Activated B cell treated with CpG ODN at 0.5 μM for 24 hours (primary cell): ENCODE results near the gene FOXO3. TPM values are rescaled to one million over a fixed set of nuclear protein-coding genes. Genes with fewer than 3 reads are reported as not detected.

Experiments used
- ATAC-seq: fragments of 200-7000 bp; cut with Tn5 transposase; one replicate; pipeline ENCODE4 v1.10.0; 2021; ENCODE audit warnings: low read depth, mild to moderate bottlenecking, moderate library complexity
- CTCF ChIA-PET: fragments of 350-600 bp; sonication (Branson Sonifier 250); formaldehyde crosslinking; loops from one replicate; lab custom pipeline; 2021; ENCODE audit warnings: antibody characterized with exemption; lab: Charles Lee
- POLR2A ChIA-PET: fragments of 350-600 bp; sonication (Branson Sonifier 250); formaldehyde crosslinking; loops from one replicate; lab custom pipeline; 2021; ENCODE audit warnings: antibody characterized with exemption; lab: Charles Lee
- DNase-seq: peaks from one replicate; pipeline ENCODE4 v3.0.0; 2022
- H3K27ac Mint-ChIP-seq: one replicate; pipeline ENCODE4 v1.8.0; 2020; ENCODE audit warnings: mixed read lengths
- H3K27me3 Mint-ChIP-seq: one replicate; pipeline ENCODE4 v1.8.0; 2021; ENCODE audit warnings: mixed read lengths
- H3K36me3 Mint-ChIP-seq: one replicate; pipeline ENCODE4 v1.8.0; 2021; ENCODE audit warnings: low read depth, mixed read lengths
- H3K4me1 Mint-ChIP-seq: one replicate; pipeline ENCODE4 v1.8.0; 2021; ENCODE audit warnings: mixed read lengths
- H3K4me3 Mint-ChIP-seq: one replicate; pipeline ENCODE4 v1.8.0; 2020; ENCODE audit warnings: mild to moderate bottlenecking, mixed read lengths
- H3K9me3 Mint-ChIP-seq: one replicate; pipeline ENCODE4 v1.8.0; 2020; ENCODE audit warnings: mixed read lengths
- intact Hi-C: fragments of 100-400 bp; cut with micrococcal nuclease; formaldehyde crosslinking; loops from one replicate; pipeline ENCODE4 v1.15.1; 2024
- total RNA-seq: library from RNA; stranded (reverse); gene quantifications from 2 replicates; pipeline ENCODE4 v1.2.3, GENCODE V29; 2022
- TF ChIP-seq, protein P1 (sequence below): fragments of 200-600 bp; IDR thresholded peaks from one replicate; pipeline ENCODE4 v1.8.0; 2022; ENCODE audit warnings: antibody characterized with exemption, mild to moderate bottlenecking

The FOXO3 gene
- total RNA-seq, 1 donor from 2014 or later, result 9.4 TPM

DNA sequence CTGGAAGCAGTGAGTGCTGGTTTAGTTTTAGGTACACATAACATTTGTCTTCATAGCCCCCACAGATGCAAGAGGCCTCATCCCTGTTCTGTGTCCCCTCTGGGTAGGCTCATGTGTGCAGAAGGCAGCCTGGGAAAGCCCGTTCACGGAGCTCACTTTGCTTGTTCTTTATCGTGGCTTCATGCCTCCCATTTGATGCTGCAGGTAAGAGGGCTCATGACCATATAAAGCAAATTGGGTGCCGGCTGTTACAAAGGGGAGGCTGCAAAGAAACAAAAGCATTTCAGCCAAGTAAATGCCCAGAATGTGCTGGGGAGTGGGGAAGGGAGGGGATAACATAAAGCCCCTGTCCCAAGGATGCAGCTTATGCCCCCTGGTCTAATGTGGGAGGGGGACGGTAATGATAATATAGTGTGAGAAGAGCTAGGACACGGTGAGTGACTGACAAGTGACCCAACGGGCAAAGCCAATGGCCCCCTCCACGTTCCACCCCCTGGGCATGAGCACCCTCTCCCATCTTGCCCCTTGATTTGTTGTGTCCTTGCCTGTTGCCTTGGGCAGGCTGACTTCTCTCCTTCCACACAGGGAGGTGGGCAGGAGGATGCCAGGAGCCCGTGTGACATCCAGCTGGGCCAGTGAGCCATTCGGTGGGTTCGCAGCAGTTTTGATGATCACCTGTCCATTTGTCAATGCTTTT is 138.0 kb downstream of the FOXO3 start:
- no peak overlapping the region for H3K4me3 Mint-ChIP-seq
- DNase-seq (no peak), ATAC-seq (no peak)
- H3K4me1 Mint-ChIP-seq, result no peaks in the 10 kb centered on the region
- TF ChIP-seq, protein P1, sequence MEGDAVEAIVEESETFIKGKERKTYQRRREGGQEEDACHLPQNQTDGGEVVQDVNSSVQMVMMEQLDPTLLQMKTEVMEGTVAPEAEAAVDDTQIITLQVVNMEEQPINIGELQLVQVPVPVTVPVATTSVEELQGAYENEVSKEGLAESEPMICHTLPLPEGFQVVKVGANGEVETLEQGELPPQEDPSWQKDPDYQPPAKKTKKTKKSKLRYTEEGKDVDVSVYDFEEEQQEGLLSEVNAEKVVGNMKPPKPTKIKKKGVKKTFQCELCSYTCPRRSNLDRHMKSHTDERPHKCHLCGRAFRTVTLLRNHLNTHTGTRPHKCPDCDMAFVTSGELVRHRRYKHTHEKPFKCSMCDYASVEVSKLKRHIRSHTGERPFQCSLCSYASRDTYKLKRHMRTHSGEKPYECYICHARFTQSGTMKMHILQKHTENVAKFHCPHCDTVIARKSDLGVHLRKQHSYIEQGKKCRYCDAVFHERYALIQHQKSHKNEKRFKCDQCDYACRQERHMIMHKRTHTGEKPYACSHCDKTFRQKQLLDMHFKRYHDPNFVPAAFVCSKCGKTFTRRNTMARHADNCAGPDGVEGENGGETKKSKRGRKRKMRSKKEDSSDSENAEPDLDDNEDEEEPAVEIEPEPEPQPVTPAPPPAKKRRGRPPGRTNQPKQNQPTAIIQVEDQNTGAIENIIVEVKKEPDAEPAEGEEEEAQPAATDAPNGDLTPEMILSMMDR, result no peak
- intact Hi-C loops, result no loop called here
- H3K9me3 Mint-ChIP-seq, result peaks cover 18% of the 10 kb centered on the region
- ChIA-PET CTCF (no interaction called here), POLR2A (no interaction called here)
- peaks cover 9% of the 10 kb centered on the region for H3K36me3 Mint-ChIP-seq
- no peaks in the 10 kb centered on the region for H3K27me3 Mint-ChIP-seq
- no peak overlapping the region for H3K27ac Mint-ChIP-seq

DNA sequence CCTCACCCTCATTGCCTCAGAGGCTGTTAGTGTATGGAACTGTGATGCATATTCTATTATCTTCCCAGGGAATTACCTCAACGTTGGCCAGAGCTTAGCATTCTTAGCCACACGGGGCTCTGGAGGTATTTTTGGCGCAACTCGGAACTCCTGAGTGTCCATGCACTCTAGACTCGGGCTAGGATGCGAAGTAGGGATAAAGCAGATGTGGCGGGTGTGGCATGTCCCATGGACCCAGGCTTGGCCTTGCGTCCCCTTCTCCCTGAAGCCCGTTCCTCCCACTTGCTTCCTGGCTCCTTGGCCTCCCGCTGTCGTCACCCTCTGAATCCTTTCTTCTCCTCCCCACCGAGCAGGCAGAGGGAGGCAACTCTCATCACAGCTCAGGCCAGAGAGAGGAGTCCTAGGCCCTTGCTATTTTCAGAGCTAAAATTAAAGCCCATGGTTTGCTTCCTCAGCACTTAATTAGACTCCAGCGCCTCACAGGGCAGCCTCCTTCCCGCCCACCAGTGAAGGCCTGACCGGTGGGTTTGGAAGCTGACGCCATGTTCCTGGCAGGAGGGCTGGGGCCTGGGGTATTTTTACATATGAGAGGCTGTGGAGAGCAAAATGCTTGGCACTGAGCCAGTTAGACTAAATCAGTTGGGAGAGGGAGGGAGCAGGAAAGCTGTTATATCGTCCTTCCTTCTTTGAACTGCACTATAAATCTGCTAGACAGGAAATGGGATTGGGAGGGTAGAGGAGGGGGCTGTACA is 138.7 kb downstream of the FOXO3 start:
- DNase-seq (no peak), ATAC-seq (no peak)
- H3K27ac Mint-ChIP-seq, result no peak overlapping the region
- H3K9me3 Mint-ChIP-seq, result peaks cover 18% of the 10 kb centered on the region
- TF ChIP-seq, protein P1, result no peak
- intact Hi-C loops, result no loop called here
- H3K4me3 Mint-ChIP-seq, result no peak overlapping the region
- CTCF ChIA-PET, result no interaction called here
- H3K27me3 Mint-ChIP-seq, result no peaks in the 10 kb centered on the region
- no peaks in the 10 kb centered on the region for H3K4me1 Mint-ChIP-seq
- peaks cover 9% of the 10 kb centered on the region for H3K36me3 Mint-ChIP-seq
- POLR2A ChIA-PET, result no interaction called here

DNA sequence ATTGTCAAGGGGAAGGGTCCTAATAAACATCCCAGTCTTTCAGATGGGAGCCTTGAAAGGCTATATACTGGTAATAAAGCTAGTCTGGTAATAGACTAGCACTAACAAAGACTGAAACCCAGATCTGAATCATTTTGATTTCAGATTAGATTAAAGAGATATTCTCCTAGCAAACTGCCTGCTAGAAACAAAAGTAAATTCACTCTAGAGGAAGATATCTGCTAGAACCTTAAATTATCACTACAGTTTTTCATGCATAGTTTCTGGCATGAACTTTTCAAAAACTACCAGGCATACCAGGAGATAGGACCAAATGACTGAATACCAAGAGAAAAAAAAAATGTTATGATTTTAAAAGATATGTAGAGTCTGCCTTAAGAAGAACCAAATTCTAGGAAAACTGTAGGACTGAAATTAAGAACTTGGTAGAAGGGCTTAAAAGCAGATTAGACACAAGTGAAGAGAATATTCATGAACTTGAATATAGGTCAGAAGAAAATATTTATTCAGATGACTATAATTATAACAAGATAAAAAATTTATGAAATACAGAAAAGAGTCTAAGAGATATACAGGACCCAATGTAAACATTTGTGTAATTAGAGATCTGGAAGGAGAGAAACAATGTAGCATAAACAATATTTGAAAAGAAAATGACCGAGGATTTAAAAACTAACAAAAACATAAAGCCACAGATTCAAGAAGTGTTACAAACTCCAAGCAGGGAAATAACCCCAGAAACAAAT is 141.6 kb downstream of the FOXO3 start:
- CTCF ChIA-PET, result no interaction called here

DNA sequence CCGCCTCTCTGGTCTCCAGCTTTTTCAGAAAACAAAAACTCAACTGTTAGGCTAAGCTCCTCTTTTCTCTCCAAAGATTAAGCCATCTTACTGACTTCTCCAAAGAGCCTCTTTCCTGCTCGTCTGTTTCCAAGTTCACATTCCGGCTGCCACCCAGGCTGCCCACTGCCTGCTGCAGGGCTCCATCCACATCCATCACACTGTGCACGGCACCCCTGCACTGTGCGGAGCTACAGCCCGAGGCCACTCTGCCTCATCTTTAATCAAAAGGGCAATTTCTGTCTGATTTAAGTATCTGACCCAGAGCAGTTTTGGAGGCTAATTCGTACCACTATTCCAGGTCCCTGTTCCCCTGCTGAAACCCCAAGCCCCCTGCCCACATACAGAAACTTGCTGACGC is 145.9 kb downstream of the FOXO3 start:
- Mint-ChIP-seq H3K9me3 (peaks cover 11% of the 10 kb centered on the region), H3K36me3 (peaks cover 8% of the 10 kb centered on the region), H3K4me3 (no peak overlapping the region), H3K27ac (no peak overlapping the region), H3K4me1 (no peaks in the 10 kb centered on the region), H3K27me3 (peaks cover 3% of the 10 kb centered on the region)
- DNase-seq (no peak), ATAC-seq (no peak)
- ChIA-PET POLR2A (no interaction called here), CTCF (no interaction called here)
- TF ChIP-seq, protein P1, result no peak
- intact Hi-C loops, result no loop called here

More for the DNA sequence above, 141.6 kb downstream of the FOXO3 start:
- no peak overlapping the region for H3K4me3 Mint-ChIP-seq
- no peak overlapping the region for H3K27ac Mint-ChIP-seq
- POLR2A ChIA-PET, result no interaction called here
- intact Hi-C loops, result no loop called here
- ATAC-seq (no peak), DNase-seq (no peak)
- no peaks in the 10 kb centered on the region for H3K27me3 Mint-ChIP-seq
- H3K4me1 Mint-ChIP-seq, result no peaks in the 10 kb centered on the region
- peaks cover 9% of the 10 kb centered on the region for H3K36me3 Mint-ChIP-seq
- peaks cover 18% of the 10 kb centered on the region for H3K9me3 Mint-ChIP-seq
- TF ChIP-seq, protein P1, result no peak
